Prostate gland (tissue), 2 donors: ENCODE measurements around the gene SHQ1. TPM values are rescaled to one million over a fixed set of nuclear protein-coding genes. Genes with fewer than 3 reads are reported as not detected.

Experiments used
- DNase-seq: peaks from one replicate; pipeline ENCODE4 v3.0.0-alpha.2; 2019; ENCODE audit warnings: low spot score
- H3K27ac ChIP-seq, 2 donors: fragments of 200-600 bp; sonication (generic); 2 replicates each; pipeline ENCODE4 v1.5.1; 2017 to 2019
- H3K27me3 ChIP-seq: fragments of 200-600 bp; sonication (generic); replicated peaks from 2 replicates; pipeline ENCODE4 v1.5.1; 2019; ENCODE audit not compliant: insufficient read depth
- H3K36me3 ChIP-seq, 2 donors: fragments of 200-600 bp; sonication (generic); 1 replicate in 1 of 2; 2 replicates in 1 of 2; pipeline versions ENCODE4 v1.5.1 to v1.8.1; 2017 to 2019
- H3K4me1 ChIP-seq: fragments of 200-600 bp; sonication (generic); replicated peaks from 2 replicates; pipeline ENCODE4 v1.5.1; 2019
- H3K4me3 ChIP-seq, 2 donors: fragments of 200-600 bp; sonication (generic); 2 replicates each; pipeline ENCODE4 v1.5.1; 2017 to 2019
- H3K9me3 ChIP-seq: fragments of 200-600 bp; sonication (generic); 2 replicates; pipeline ENCODE4 v1.5.1; 2017
- POLR2A ChIP-seq: fragments of 450-650 bp; IDR thresholded peaks from one replicate; pipeline ENCODE4 v1.6.1; 2016; ENCODE audit warnings: antibody characterized with exemption, mild to moderate bottlenecking
- POLR2AphosphoS5 ChIP-seq: sonication (generic); formaldehyde crosslinking; IDR thresholded peaks from one replicate; pipeline ENCODE4 v1.6.1; 2017; ENCODE audit warnings: antibody characterized with exemption
- WGBS: methylation state at CpG from one replicate; pipeline ENCODE4 v1.1.5; 2018; 5-methylcytosine and 5-hydroxymethylcytosine counted together
- intact Hi-C: fragments of 100-400 bp; cut with DNase I; formaldehyde crosslinking; loops from one replicate; pipeline ENCODE4 v1.14.2; 2022
- total RNA-seq, 2 donors: library from RNA; depleted of rRNA; stranded (reverse); fragments of >200 nt; gene quantifications; one replicate each; pipeline ENCODE4 v1.1.0, GENCODE V29; 2016
- TF ChIP-seq, protein P1 (sequence below), 4 experiments: fragments of 200-600 bp in 2 of 4; fragments of 450-650 bp in 2 of 4; sonication (generic) in 2 of 4; IDR thresholded peaks; 1 replicate in 3 of 4; 2 replicates in 1 of 4; pipeline ENCODE4 v1.5.1; 2016 to 2019; ENCODE audit warnings: antibody characterized with exemption in 4 of 4, mild to moderate bottlenecking in 2 of 4, moderate library complexity in 2 of 4

The SHQ1 gene
- total RNA-seq, 2 donors from 2014 or later = 12.9 to 31.9 TPM

DNA sequence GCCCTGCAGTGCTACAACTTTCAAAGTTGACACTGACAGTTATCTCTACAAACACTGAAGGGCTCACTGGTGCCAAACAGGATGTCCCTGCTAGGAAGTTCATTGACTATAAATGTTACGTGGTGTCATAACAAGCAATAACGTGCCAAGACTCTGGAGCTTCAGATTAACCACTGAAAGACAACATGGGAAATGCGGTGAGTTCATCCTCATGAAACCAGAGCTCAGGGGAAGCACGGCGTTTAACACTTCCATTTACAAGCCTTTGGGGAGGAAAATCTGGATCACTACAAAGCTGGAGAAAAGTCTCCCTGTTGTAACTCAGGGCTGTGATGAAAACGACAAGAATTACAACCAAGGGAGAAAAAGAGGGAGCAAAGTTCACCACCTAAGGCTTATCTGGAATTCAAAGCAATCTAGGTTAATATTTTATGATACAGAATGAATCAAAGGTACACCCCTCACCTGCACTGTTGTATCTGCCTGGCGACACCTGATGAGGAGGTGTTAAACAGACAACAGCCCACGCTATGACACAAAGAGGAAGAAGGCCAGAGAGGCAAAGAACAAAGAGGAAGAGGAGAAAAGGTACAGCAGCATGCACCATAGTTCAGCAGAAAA lies 27.0 kb downstream of the SHQ1 start:
- DNase-seq = peak; percentile 80
- Histone ChIP-seq H3K27ac (no peak overlapping the region), H3K9me3 (no peaks in the 10 kb centered on the region), H3K4me1 (peaks cover 7% of the 10 kb centered on the region), H3K27me3 (no peaks in the 10 kb centered on the region), H3K4me3 (no peak overlapping the region), H3K36me3 (no peaks in the 10 kb centered on the region)
- 21% methylated on average over 8 of the region's 8 CpGs for WGBS
- TF ChIP-seq POLR2AphosphoS5 (peak; percentile 90), POLR2A (no peak)
- TF ChIP-seq, protein P1, sequence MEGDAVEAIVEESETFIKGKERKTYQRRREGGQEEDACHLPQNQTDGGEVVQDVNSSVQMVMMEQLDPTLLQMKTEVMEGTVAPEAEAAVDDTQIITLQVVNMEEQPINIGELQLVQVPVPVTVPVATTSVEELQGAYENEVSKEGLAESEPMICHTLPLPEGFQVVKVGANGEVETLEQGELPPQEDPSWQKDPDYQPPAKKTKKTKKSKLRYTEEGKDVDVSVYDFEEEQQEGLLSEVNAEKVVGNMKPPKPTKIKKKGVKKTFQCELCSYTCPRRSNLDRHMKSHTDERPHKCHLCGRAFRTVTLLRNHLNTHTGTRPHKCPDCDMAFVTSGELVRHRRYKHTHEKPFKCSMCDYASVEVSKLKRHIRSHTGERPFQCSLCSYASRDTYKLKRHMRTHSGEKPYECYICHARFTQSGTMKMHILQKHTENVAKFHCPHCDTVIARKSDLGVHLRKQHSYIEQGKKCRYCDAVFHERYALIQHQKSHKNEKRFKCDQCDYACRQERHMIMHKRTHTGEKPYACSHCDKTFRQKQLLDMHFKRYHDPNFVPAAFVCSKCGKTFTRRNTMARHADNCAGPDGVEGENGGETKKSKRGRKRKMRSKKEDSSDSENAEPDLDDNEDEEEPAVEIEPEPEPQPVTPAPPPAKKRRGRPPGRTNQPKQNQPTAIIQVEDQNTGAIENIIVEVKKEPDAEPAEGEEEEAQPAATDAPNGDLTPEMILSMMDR (IDR thresholded peaks at IDR 0.05) = no peak
- intact Hi-C loops = loop anchor here (2.0 to 10.0 kb wide), 4 partner anchors 546 to 1094 kb away; partner anchors contain the start of gene EIF4E3

DNA sequence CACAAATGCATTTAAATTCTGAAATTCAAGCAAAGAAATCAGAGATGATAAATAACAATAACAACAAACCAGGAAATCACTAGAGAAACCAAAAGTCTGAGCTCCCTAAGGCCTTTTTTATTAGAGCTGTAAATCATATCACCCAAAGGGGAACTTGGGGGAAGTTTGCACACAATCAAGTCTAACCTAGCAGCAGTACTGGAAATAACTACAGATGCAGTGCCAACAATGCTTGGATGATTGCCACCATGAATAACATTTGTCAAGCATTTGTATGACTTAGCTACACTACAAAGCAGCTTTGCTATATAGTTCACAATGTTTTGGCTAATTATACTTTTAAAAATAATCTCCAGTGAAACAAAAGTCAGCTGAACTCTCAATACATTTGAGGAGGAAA lies 27.8 kb downstream of the SHQ1 start:
- intact Hi-C loops = loop anchor here (2.0 to 10.0 kb wide), 4 partner anchors 546 to 1093 kb away; partner anchors contain the start of gene EIF4E3
- peak; percentile 79 for DNase-seq
- Histone ChIP-seq H3K36me3 (no peaks in the 10 kb centered on the region), H3K4me1 (peaks cover 7% of the 10 kb centered on the region), H3K9me3 (no peaks in the 10 kb centered on the region), H3K27me3 (no peaks in the 10 kb centered on the region), H3K27ac (no peak overlapping the region), H3K4me3 (no peak overlapping the region)
- TF ChIP-seq POLR2A (no peak), POLR2AphosphoS5 (peak; percentile 62)
- TF ChIP-seq, protein P1 (IDR thresholded peaks at IDR 0.05) = peak in 1 of 4 experiments; percentile 2

DNA sequence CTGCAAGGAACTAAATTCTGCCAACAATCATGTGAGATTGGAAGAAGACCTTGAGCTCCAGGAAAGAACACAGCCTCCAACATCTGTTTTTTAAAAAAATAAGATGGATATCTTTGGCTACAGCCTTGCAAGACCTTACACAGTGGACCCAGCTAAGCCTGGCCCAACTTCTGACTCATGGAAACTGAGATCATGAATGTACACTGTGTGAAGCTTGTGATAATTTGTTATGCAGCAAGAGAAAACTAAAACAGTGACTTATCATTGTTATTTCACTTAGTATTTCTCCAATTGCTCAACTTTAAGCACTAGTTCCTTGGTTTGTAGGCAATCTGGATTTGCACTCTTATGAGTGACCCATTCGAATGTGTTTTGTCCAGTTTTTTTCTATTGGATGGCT lies 29.3 kb downstream of the SHQ1 start:
- Histone ChIP-seq H3K4me1 (peaks cover 7% of the 10 kb centered on the region), H3K27ac (no peak overlapping the region), H3K9me3 (no peaks in the 10 kb centered on the region), H3K36me3 (no peaks in the 10 kb centered on the region), H3K27me3 (no peaks in the 10 kb centered on the region), H3K4me3 (no peak overlapping the region)
- DNase-seq = no peak
- WGBS = 86% methylated on average over 1 of the region's 1 CpG
- TF ChIP-seq POLR2AphosphoS5 (no peak), POLR2A (no peak)
- TF ChIP-seq, protein P1 (IDR thresholded peaks at IDR 0.05) = no peak
- intact Hi-C loops = loop anchor here (2.0 to 10.0 kb wide), 3 partner anchors 154 to 942 kb away; partner anchors contain the start of gene RYBP

DNA sequence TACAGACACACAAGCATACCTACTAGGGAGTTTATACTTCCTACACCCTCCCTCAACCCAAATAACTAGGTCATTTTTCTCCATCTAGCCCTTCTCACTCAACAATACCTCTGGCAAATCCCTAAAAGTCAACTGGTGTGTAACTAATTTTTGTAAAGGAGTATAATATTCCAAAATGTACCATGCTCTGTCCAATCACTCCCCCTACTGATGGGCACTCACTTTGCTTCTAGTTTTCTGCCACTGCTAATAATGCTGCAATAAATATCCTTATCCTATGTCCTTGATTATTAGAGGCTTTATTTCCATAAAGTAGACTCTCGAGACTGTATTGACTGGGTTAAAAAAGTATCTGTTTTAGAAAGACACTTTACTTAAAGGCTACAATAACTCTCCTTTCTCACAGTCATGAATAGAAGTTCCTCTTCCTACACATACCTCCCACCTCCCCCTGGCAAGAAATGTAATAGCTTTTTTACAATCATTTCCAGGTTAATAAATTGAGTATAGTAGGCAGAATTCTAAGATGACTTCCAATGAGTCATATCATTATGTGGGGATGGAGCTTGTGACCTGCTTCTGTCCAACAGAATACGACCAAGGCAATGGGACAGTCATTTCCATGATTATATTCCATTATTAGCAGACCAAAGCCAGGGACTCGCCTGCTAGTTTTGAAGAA lies 30.0 kb downstream of the SHQ1 start:
- Histone ChIP-seq H3K4me3 (no peak overlapping the region), H3K36me3 (no peaks in the 10 kb centered on the region), H3K9me3 (no peaks in the 10 kb centered on the region), H3K27ac (no peak overlapping the region), H3K27me3 (no peaks in the 10 kb centered on the region), H3K4me1 (peaks cover 7% of the 10 kb centered on the region)
- intact Hi-C loops = loop anchor here (2.0 to 10.0 kb wide), 3 partner anchors 153 to 941 kb away; partner anchors contain the start of gene RYBP
- TF ChIP-seq POLR2AphosphoS5 (peak; percentile 33), POLR2A (no peak)
- TF ChIP-seq, protein P1 (IDR thresholded peaks at IDR 0.05) = peak in 3 of 4 experiments; percentile 20 to 79 (median 79)
- 86% methylated on average over 3 of the region's 3 CpGs for WGBS
- peak; percentile 10 for DNase-seq
